HG03469 (cell line): ENCODE results near the gene TEX28.
"Not testable (repeated sequence)": the region's sequence is repeated elsewhere in the genome, so short reads cannot be mapped to it uniquely, and the experiment has no call there.

Experiments
- ATAC-seq: cut with Tn5 transposase; IDR thresholded peaks from one replicate; pipeline ENCODE4 v1.9.1; 2021; ENCODE audit warnings: mild to moderate bottlenecking, moderate library complexity, moderate number of reproducible peaks; ENCODE audit not compliant: unreplicated experiment

The TEX28 gene

DNA sequence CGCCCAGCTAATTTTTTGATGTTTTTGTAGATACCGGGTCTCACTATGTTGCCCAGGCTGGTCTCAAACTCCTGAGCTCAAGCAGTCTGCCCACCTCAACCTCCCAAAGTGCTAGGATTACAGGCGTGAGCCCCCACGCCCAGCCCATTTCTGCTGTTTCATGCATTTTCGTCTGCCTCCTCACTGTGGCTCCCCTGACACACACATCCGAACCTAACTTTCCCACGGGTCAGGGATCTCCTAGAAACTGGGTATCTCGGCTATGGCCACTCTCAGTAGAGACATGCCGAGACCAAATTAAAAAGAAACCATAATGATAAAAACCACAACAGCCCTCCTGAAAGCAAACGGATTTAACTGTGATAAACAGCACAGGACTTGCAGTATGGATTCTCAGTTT is 46.8 kb downstream of the TEX28 start:
- not testable (repeated sequence) for ATAC-seq

DNA sequence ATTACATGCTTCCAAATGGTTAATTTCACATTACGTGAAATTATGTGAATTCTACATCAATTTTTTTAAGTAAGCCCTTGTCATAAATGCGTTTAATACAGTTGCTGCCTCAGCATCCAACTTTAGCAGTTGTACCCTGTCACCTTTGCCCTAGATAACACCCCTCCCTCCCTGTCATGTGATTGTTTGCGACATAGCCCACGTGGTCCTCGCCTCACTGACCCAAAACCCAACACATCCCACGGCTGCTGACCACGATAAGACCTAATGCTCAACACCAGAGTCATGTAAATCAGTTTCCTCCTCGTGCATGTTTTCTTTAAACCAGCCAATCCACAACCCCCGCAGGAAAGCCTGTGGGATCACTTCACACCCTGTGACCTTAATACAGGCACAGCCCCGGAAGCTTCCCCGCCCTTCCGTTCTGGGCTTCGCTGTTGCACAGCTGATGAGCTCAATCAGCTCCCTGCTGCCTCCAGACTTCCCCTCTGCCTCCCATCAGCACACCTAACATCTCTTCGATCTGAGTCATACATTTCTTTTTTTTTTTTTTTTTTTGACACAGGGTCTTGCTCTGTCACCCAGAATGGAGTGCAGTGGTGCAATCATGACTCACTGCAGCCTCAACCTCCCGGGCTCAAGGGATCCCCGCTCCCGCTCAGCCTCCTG is 47.4 kb downstream of the TEX28 start:
- ATAC-seq = not testable (repeated sequence)

DNA sequence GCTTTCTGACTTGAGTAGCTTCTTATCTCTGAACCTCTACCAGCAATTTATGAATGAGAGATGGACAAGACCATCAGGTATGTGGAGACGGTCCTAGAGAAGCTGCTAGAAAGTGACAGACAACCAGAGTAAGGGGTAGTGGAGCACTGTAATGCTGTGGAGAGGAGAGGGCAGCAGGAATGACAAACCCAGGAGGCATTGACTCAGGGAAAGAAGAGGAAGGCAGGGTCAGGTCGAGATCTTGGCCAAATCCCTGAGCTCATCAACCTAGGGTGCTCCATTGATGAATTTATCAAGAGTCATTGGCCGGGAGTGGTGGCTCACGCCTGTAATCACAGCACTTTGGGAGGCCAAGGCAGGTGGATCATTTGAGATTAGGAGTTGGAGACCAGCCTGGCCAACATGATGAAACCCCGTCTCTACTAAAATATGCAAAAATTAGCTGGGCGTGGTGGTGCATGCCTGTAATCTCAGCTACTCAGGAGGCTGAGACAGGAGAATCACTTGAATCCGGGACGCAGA is 54.9 kb downstream of the TEX28 start:
- not testable (repeated sequence) for ATAC-seq

- ATAC-seq = not testable (repeated sequence)
Measured at GRCh38 chrX:154238939-154239559, 55.9 kb downstream of the TEX28 start.

DNA sequence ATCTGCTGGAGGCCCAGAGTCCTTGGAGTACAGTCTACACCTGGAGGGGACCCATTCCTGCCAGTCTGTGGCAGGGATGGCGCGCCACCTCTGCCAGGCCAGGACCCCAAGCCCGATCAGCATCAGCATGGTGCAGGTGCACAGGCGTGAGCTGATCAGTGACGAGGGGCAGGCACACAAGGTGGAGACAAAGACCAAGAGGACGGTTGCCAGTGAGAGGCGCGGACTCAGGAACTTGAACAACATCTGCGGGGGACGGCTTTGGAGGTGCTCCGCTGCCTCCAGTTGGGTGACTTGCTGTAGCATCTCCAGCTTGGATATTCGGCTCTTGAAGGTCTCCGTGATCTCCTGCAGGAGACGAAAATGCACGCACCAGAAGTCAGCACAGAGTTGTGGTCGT is 61.3 kb downstream of the TEX28 start:
- ATAC-seq = not testable (repeated sequence)

GRCh38 chrX:154231443-154231842 is 63.5 kb downstream of the TEX28 start:
- ATAC-seq = not testable (repeated sequence)

DNA sequence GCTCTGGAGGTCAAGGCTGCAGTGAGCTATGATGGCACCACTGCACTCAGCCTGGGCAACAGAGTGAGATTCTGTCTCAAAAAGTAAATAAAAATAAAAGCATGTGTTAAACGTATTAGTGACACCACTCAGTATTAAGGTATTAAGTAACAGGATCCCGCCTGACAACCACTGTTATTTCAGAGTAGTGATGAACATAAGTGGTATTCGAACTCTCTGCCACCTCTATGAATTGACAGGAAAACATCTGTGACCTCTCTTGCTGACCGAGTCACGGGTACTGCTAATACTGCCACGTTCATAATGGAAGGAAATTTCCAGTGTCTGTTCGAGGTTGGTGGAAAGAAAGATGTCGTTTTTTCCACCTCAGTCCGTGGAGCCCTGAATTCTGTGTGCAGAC is 68.2 kb downstream of the TEX28 start:
- not testable (repeated sequence) for ATAC-seq

DNA sequence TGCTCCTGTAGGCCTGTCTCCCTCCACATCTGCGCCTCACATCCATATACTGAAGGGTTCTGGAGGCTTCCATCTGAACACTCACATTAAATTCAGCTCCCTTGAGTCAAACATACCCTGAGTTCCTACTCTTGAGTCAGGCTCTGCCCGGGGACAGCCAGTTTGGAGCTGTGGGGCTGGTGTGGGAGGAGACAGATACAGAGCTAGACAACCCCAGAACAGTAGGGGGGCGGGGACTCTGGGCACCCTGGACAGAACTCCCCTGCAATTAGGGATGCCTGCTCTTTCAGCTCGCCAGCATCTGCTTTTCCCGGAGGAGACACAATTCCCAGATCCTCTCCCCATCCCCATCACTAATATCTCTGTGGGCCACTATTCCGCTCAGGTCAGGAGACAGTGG is 69.6 kb downstream of the TEX28 start:
- ATAC-seq = not testable (repeated sequence)
